Thoracic aorta (tissue), 2 donors: ENCODE results near the gene LENG1. TPM values are rescaled to one million over a fixed set of nuclear protein-coding genes. Genes with fewer than 3 reads are reported as not detected.

Experiments
- ATAC-seq: fragments of 150-250 bp; one replicate; pipeline ENCODE4 v1.8.0; 2017; ENCODE audit warnings: low read depth; ENCODE audit not compliant: insufficient number of reproducible peaks, low FRiP score
- DNase-seq: peaks from one replicate; pipeline ENCODE4 v3.0.0-alpha.2; 2020; ENCODE audit warnings: low spot score
- H3K27ac ChIP-seq, 2 donors: fragments of 200-600 bp; sonication (generic); 1 replicate in 1 of 2; 2 replicates in 1 of 2; pipeline ENCODE4 v1.5.1; 2016; ENCODE audit warnings: mild to moderate bottlenecking in 2 of 2, moderate library complexity in 2 of 2
- H3K27me3 ChIP-seq: fragments of 200-600 bp; sonication (generic); replicated peaks from 2 replicates; pipeline ENCODE4 v1.6.0; 2016; ENCODE audit warnings: mild to moderate bottlenecking; ENCODE audit not compliant: insufficient read depth
- H3K36me3 ChIP-seq: fragments of 200-600 bp; sonication (generic); one replicate; pipeline ENCODE4 v1.5.1; 2016
- H3K4me1 ChIP-seq, 2 donors: fragments of 200-600 bp; sonication (generic); 1 replicate in 1 of 2; 2 replicates in 1 of 2; pipeline versions ENCODE4 v1.5.1 to v1.6.0; 2016; ENCODE audit warnings: low read depth in 2 of 2, mild to moderate bottlenecking in 1 of 2; ENCODE audit not compliant: control insufficient read depth in 1 of 2
- H3K4me3 ChIP-seq: fragments of 200-600 bp; sonication (generic); 2 replicates; pipeline ENCODE4 v1.5.1; 2016; ENCODE audit warnings: mild to moderate bottlenecking
- H3K9me3 ChIP-seq: fragments of 200-600 bp; sonication (generic); 2 replicates; pipeline ENCODE4 v1.5.1; 2016
- total RNA-seq, 2 donors: library from RNA; depleted of rRNA; stranded (reverse); fragments of >200 nt; gene quantifications; one replicate each; pipeline versions ENCODE4 v1.1.0 to v1.2.3, GENCODE V29; 2016
- TF ChIP-seq, protein P1 (sequence below): fragments of 200-600 bp; sonication (generic); IDR thresholded peaks from one replicate; pipeline ENCODE4 v1.5.1; 2019; ENCODE audit warnings: antibody characterized with exemption

The LENG1 gene
- total RNA-seq, 2 donors from 2014 or later: 7.6 to 8.0 TPM

DNA sequence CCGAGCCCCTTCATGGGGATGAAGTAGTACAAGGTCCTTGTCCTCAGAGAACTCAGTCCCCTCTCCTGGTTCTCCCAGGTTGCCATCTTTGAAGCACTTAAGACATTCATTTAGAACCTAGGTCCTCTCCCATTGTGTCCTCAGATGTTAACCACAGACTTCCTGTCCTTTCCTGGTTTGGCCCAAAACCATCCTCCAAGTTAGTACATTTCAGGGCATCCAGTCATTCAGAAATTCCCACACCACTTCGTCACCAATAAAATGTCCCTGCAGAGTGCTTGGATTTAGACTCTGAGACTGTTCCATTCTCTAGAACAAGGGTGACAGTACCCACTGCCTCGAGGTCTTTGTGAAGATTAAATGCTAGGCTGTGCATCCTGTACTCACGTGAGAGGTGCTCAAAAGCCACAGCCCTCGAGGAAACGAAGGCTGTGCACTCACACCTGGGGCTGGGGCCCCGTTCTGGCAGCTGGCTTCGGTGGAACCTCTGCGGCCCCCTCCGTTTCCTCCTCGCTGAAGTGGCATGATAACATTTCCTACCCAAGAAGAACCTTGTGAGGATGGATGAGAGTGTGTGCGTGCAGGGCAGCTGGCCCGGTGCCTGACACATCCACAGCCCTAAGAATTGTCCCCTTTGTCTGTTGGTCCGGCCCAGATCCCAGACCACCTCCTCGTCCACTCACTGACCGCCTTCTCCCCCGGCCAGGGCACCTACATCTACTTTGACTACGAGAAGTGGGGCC, 4.7 kb downstream of the LENG1 start:
- Histone ChIP-seq H3K36me3 (peaks cover 64% of the 10 kb centered on the region), H3K27me3 (no peaks in the 10 kb centered on the region), H3K9me3 (no peaks in the 10 kb centered on the region), H3K4me3 (no peak overlapping the region), H3K4me1 (peaks cover 6 to 11% of the 10 kb centered on the region in 2 donors), H3K27ac (no peak overlapping the region)
- ATAC-seq (no peak), DNase-seq (no peak)
- TF ChIP-seq, protein P1, sequence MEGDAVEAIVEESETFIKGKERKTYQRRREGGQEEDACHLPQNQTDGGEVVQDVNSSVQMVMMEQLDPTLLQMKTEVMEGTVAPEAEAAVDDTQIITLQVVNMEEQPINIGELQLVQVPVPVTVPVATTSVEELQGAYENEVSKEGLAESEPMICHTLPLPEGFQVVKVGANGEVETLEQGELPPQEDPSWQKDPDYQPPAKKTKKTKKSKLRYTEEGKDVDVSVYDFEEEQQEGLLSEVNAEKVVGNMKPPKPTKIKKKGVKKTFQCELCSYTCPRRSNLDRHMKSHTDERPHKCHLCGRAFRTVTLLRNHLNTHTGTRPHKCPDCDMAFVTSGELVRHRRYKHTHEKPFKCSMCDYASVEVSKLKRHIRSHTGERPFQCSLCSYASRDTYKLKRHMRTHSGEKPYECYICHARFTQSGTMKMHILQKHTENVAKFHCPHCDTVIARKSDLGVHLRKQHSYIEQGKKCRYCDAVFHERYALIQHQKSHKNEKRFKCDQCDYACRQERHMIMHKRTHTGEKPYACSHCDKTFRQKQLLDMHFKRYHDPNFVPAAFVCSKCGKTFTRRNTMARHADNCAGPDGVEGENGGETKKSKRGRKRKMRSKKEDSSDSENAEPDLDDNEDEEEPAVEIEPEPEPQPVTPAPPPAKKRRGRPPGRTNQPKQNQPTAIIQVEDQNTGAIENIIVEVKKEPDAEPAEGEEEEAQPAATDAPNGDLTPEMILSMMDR: no peak

DNA sequence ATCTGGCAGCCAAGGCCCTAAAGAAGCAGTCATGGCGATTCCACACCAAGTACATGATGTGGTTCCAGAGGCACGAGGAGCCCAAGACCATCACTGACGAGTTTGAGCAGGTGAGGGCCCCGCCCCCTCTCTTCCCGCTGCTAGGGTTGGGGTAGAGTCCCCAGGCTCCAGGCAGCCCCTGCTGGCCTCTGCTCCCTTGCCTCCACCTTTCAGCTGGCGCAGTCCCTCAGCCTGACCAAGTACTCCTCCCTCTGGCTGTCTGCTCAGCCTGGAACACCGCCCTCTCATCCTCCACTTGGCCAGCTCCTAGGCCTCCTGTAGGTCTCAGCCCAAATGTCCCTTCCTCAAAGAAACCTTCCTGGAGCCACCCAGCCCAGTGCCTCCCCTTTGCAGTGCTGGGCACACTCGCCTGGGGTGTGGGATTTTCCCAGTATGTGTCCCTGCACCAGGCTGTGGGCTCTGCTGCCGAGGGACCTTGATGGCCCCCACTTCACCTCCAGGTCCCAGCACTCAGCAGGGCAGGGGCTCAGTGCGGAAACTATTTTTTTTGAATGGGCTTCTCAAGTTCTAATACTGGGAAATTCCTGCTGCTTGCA, 5.7 kb downstream of the LENG1 start:
- no peak for DNase-seq
- H3K4me1 ChIP-seq: peaks cover 6 to 8% of the 10 kb centered on the region in 2 donors
- H3K27ac ChIP-seq: no peak overlapping the region
- H3K27me3 ChIP-seq: no peaks in the 10 kb centered on the region
- H3K36me3 ChIP-seq: peaks cover 74% of the 10 kb centered on the region
- H3K4me3 ChIP-seq: no peak overlapping the region
- ATAC-seq: no peak
- TF ChIP-seq, protein P1: no peak
- H3K9me3 ChIP-seq: no peaks in the 10 kb centered on the region

DNA sequence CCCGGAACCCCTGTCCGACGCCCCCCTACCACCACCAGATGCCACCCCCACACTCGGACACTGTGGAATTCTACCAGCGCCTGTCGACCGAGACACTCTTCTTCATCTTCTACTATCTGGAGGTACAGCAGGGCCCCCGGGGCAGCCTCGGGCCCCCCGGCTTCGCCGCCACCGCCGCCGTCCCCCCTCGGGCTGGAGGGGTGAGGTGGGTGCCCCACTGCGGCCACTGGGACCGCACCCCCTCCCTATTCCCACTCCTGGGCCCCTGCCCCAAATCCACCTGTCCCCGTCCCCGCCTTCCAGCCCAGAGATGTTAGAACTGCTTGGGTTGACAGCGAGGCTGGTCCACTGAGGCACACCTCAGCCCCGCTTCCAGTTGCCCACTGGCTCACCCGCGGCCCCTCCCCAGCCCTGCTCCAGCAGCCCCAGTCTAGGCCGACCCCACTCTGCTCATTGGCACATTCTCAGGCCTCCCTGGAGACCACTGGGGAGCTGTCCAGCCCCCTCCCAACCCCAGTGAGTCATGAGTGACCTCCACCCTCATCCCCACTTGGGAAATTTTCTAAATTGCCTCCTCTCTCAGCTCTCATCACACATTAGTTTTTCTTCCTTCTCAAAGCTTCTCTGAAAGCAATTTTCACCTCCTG, 6.5 kb downstream of the LENG1 start:
- H3K27me3 ChIP-seq: no peaks in the 10 kb centered on the region
- H3K27ac ChIP-seq: no peak overlapping the region
- TF ChIP-seq, protein P1: no peak
- no peak overlapping the region for H3K4me3 ChIP-seq
- ATAC-seq (no peak), DNase-seq (no peak)
- no peaks in the 10 kb centered on the region for H3K4me1 ChIP-seq
- peaks cover 82% of the 10 kb centered on the region for H3K36me3 ChIP-seq
- no peaks in the 10 kb centered on the region for H3K9me3 ChIP-seq

DNA sequence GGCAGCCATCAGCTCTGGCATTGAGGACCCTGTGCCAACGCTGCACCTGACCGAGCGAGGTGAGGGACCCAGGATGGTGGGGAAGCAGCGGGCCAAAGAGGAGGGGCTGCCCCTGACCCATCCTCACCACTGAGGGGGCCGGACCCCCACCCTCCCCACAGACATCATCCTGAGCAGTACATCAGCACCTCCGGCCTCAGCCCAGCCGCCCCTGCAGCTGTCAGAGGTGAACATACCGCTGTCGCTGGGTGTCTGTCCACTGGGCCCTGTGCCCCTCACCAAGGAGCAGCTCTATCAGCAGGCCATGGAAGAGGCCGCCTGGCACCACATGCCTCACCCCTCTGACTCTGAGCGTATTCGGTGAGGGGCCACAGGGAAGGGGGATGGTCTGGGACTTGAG, 7.3 kb downstream of the LENG1 start:
- ATAC-seq: no peak
- Histone ChIP-seq H3K27me3 (no peaks in the 10 kb centered on the region), H3K4me1 (no peaks in the 10 kb centered on the region), H3K9me3 (no peaks in the 10 kb centered on the region), H3K27ac (no peak overlapping the region), H3K4me3 (no peak overlapping the region), H3K36me3 (peaks cover 86% of the 10 kb centered on the region)
- TF ChIP-seq, protein P1: no peak
- no peak for DNase-seq

GRCh38 chr19:54151362-54152035, 8.0 kb downstream of the LENG1 start:
- TF ChIP-seq, protein P1: no peak
- Histone ChIP-seq H3K9me3 (no peaks in the 10 kb centered on the region), H3K36me3 (peaks cover 86% of the 10 kb centered on the region), H3K27me3 (no peaks in the 10 kb centered on the region), H3K27ac (no peak overlapping the region), H3K4me1 (no peaks in the 10 kb centered on the region), H3K4me3 (no peak overlapping the region)
- DNase-seq (no peak), ATAC-seq (no peak)
